CD4-positive, alpha-beta T cell (primary cell): ENCODE data around the gene SULT1C3. TPM values are rescaled to one million over a fixed set of nuclear protein-coding genes. Genes with fewer than 3 reads are reported as not detected.

ENCODE experiments used
- ATAC-seq: fragments of 200-7000 bp; cut with Tn5 transposase; one replicate; pipeline ENCODE4 v1.10.0; 2022; ENCODE audit warnings: mild to moderate bottlenecking; ENCODE audit not compliant: poor library complexity
- CTCF ChIA-PET: fragments of 350-600 bp; sonication (Branson Sonifier 250); formaldehyde crosslinking; loops from one replicate; lab custom pipeline; 2021; ENCODE audit warnings: antibody characterized with exemption, inconsistent platforms; lab: Charles Lee
- POLR2A ChIA-PET: fragments of 350-600 bp; sonication (Branson Sonifier 250); formaldehyde crosslinking; loops from one replicate; lab custom pipeline; 2021; ENCODE audit warnings: antibody characterized with exemption, inconsistent platforms; lab: Charles Lee
- DNase-seq, 14 experiments: peaks; one replicate each; pipeline ENCODE4 v3.0.0-alpha.2; 2013 to 2020; ENCODE audit warnings: mixed read lengths in 2 of 14
- H3K27ac ChIP-seq, 2 donors: one replicate each; pipeline versions ENCODE4 v1.5.1 to v1.7.0; 2013; ENCODE audit warnings: low read length in 2 of 2, low read depth in 1 of 2, mild to moderate bottlenecking in 1 of 2
- H3K27me3 ChIP-seq, 2 experiments: 1 replicate in 1 of 2; 2 replicates in 1 of 2; pipeline versions ENCODE4 v1.6.1 to v1.7.0; 2013; ENCODE audit warnings: low read length in 2 of 2, control low read depth in 1 of 2, mild to moderate bottlenecking in 1 of 2, moderate library complexity in 1 of 2; ENCODE audit not compliant: insufficient read depth in 2 of 2, control insufficient read depth in 1 of 2
- H3K36me3 ChIP-seq: one replicate; pipeline ENCODE4 v1.6.1; 2013; ENCODE audit warnings: low read length, control low read depth; ENCODE audit not compliant: insufficient read depth
- H3K4me1 ChIP-seq: one replicate; pipeline ENCODE4 v1.6.1; 2013; ENCODE audit warnings: low read length, control low read depth; ENCODE audit not compliant: insufficient read depth
- H3K4me3 ChIP-seq: one replicate; pipeline ENCODE4 v1.5.1; 2013; ENCODE audit warnings: mild to moderate bottlenecking, low read length, moderate library complexity
- H3K9me3 ChIP-seq, 2 experiments: 1 replicate in 1 of 2; 2 replicates in 1 of 2; pipeline versions ENCODE4 v1.6.1 to v1.7.0; 2013; ENCODE audit warnings: low read length in 2 of 2, mild to moderate bottlenecking in 2 of 2, control low read depth in 1 of 2, moderate library complexity in 1 of 2; ENCODE audit not compliant: control insufficient read depth in 1 of 2, insufficient read depth in 1 of 2
- H3K27ac Mint-ChIP-seq: one replicate; pipeline ENCODE4 v1.8.0; 2020; ENCODE audit warnings: mixed read lengths
- H3K27me3 Mint-ChIP-seq: one replicate; pipeline ENCODE4 v1.8.0; 2021; ENCODE audit warnings: mixed read lengths
- H3K36me3 Mint-ChIP-seq: one replicate; pipeline ENCODE4 v1.8.0; 2021; ENCODE audit warnings: low read depth, mixed read lengths
- H3K4me1 Mint-ChIP-seq: one replicate; pipeline ENCODE4 v1.8.0; 2021; ENCODE audit warnings: low read depth, mixed read lengths
- H3K4me3 Mint-ChIP-seq: one replicate; pipeline ENCODE4 v1.8.0; 2020; ENCODE audit warnings: mild to moderate bottlenecking, mixed read lengths
- H3K9me3 Mint-ChIP-seq: one replicate; pipeline ENCODE4 v1.8.0; 2020; ENCODE audit warnings: mixed read lengths
- CTCF ChIP-seq: fragments of 200-600 bp; IDR thresholded peaks from one replicate; pipeline ENCODE4 v1.8.0; 2022; ENCODE audit warnings: antibody characterized with exemption, mild to moderate bottlenecking
- intact Hi-C, 2 experiments: fragments of 100-400 bp; cut with DNase I in 1 of 2; cut with micrococcal nuclease in 1 of 2; formaldehyde crosslinking; loops; one replicate each; pipeline versions ENCODE4 v1.15.1 to v1.9.0; 2023 to 2025; cut with DNase I, micrococcal nuclease
- polyA plus RNA-seq, 2 donors: library from polyadenylated mRNA; unstranded; fragments of 120-200 nt; gene quantifications; one replicate each; pipeline ENCODE4 v1.2.1, GENCODE V29; 2013
- total RNA-seq, 174 experiments: library from RNA in 2 of 174; stranded (reverse) in 2 of 174; gene quantifications; one replicate each; pipeline ENCODE4 v1.2.3 and lab custom pipeline; 2021 to 2026

Gene SULT1C3
- total RNA-seq (not detected), total RNA-seq (lab: John Stamatoyannopoulos, UW) (0 to 0.08 (median 0) reads per million in 172 experiments)
- not detected for polyA plus RNA-seq (2013, experiment 1 of 2)
- polyA plus RNA-seq (2013, experiment 2 of 2) = not detected

GRCh38 chr2:108239786-108240185 lies at the start of gene SULT1C3:
SULT1C3 (plus strand) TSS chr2:108239968; CDS start chr2:108247195, 7,227 bp downstream.
- POLR2A ChIA-PET = no interaction called here

DNA sequence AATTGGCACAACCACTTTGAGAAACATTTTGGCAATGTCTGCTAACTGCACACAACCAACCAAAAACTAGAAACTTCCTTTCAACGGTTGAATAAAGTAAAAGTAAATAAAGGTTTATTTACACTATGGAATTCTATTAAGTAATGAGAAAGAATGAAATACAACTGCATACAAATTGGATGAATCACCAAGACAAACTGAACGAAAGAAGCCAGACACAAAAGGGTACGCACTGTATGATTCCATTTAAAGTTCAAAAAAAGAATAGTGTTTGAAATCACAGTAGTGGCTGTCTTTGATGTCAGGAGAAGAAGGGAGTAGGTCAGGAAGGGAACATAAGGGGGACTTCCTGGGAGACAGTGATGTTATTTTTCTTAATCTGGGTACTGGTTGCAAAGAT lies 46.5 kb upstream of the SULT1C3 start:
- Histone ChIP-seq H3K9me3 (no peaks in the 10 kb centered on the region), H3K4me3 (no peak overlapping the region), H3K27me3 (no peaks in the 10 kb centered on the region), H3K36me3 (no peaks in the 10 kb centered on the region), H3K4me1 (no peaks in the 10 kb centered on the region), H3K27ac (no peak overlapping the region)
- Mint-ChIP-seq H3K27me3 (peaks cover 21% of the 10 kb centered on the region), H3K4me1 (no peaks in the 10 kb centered on the region), H3K9me3 (no peaks in the 10 kb centered on the region), H3K36me3 (no peaks in the 10 kb centered on the region), H3K27ac (no peak overlapping the region), H3K4me3 (no peak overlapping the region)
- ATAC-seq (no peak), DNase-seq (no peak)
- POLR2A ChIA-PET = no interaction called here
- CTCF ChIA-PET = no interaction called here
- intact Hi-C loops = no loop called here
- no peak for TF ChIP-seq CTCF

More at GRCh38 chr2:108239786-108240185, at the start of gene SULT1C3:
- ATAC-seq (no peak), DNase-seq (no peak)
- no peaks in the 10 kb centered on the region for H3K36me3 ChIP-seq
- Mint-ChIP-seq H3K9me3 (peaks cover 9% of the 10 kb centered on the region), H3K27ac (no peak within 1 kb of the TSS), H3K36me3 (peaks cover 5% of the 10 kb centered on the region), H3K4me3 (no peak within 1 kb of the TSS), H3K27me3 (no peaks in the 10 kb centered on the region), H3K4me1 (no peaks in the 10 kb centered on the region)
- intact Hi-C loops = no loop called here
- H3K4me3 ChIP-seq = no peak within 1 kb of the TSS
- H3K27me3 ChIP-seq = peaks cover 0 to 5% of the 10 kb centered on the region in 2 experiments
- CTCF ChIA-PET = no interaction called here
- H3K9me3 ChIP-seq = peaks cover 4% of the 10 kb centered on the region in 2 experiments
- no peak within 1 kb of the TSS for H3K27ac ChIP-seq
- TF ChIP-seq CTCF = no peak
- no peaks in the 10 kb centered on the region for H3K4me1 ChIP-seq

- intact Hi-C loops = no loop called here
- Mint-ChIP-seq H3K4me1 (no peaks in the 10 kb centered on the region), H3K36me3 (no peaks in the 10 kb centered on the region), H3K27me3 (peaks cover 19% of the 10 kb centered on the region), H3K4me3 (no peak overlapping the region), H3K27ac (no peak overlapping the region), H3K9me3 (no peaks in the 10 kb centered on the region)
- no peaks in the 10 kb centered on the region for H3K4me1 ChIP-seq
- no peaks in the 10 kb centered on the region for H3K27me3 ChIP-seq
- POLR2A ChIA-PET = no interaction called here
- CTCF ChIA-PET = no interaction called here
- ATAC-seq = no peak
- TF ChIP-seq CTCF = peak; percentile 28
- no peaks in the 10 kb centered on the region for H3K36me3 ChIP-seq
- no peak overlapping the region for H3K27ac ChIP-seq
- H3K9me3 ChIP-seq = no peaks in the 10 kb centered on the region
- no peak overlapping the region for H3K4me3 ChIP-seq
- no peak for DNase-seq
Measured at GRCh38 chr2:108194409-108195132, 45.2 kb upstream of the SULT1C3 start.
